D341Med (cell line): ENCODE data around the gene MRPL54.

ENCODE experiments used
- DNase-seq: peaks from one replicate; pipeline ENCODE4 v3.0.0; 2012; ENCODE audit warnings: low spot score

The MRPL54 gene

DNA sequence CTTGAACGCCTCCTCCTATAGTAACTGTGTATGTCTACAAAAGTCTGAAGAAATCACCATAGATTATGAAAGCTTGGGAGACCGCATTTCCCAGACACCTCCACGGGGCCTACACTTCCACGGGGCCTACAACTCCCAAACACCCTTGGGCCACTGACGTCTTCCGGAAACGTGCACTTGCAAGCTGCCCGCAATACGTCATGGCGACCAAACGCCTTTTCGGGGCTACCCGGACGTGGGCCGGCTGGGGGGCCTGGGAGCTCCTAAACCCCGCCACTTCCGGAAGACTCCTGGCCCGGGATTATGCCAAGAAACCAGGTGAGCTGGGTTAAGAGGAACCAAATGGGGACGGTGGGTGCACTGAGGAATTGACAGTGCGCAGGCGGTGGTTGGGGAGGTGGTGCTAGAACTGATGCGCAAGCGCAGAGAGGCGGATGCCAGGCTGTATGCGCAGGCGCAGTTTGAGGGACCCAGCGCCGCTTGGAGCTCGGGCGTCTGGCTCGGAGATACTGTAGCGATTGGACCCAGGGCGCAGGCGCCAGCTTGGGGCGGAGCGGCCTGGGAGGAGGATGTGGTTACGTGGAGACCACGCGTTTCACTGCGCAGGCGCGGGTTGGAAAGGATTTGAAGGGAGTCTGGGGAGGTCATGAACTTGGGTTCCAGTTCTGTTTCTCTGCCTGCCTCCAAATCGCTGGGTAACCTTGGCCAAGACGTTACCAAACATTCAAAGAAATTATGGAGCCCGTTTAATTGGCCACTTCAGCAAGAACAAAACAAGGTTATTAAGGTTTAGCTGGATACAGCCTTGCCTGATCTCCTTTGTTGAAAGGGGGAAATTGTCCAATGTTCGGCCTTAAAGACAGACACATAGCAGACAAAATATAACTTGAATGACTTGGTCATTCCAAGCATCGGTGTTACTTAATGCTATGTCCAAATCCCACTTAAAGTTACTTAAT is at the start of gene MRPL54:
Gene MRPL54 (plus strand): TSS at position 182 of the 959 bp plus-strand sequence. CDS start 19 bp downstream, at position 201.
- peak; percentile 99 for DNase-seq

DNA sequence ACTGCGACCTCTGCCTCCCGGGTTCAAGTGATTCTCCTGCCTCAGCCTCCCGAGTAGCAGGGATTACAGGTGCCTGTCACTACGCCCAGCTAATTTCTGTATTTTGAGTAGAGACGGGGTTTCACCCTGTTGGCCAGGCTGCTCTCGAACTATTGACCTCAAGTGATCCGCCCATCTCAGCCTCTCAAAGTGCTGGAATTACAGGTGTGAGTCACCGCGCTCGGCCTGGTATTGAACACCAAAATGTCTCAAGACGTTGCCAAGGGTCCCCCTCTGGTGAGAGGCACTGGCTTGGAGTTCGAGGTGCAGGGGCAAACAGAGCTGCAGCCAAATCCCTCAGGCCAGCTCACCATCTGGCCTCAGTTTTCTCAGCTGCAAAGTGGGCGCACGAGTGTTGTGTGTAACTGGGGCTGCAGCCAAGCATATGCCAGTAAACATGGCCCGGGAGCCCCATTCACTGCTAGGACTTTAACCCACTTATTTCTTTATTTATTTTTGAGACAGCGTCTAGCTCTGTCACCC is 46.3 kb upstream of the MRPL54 start:
- DNase-seq, result no peak

DNA sequence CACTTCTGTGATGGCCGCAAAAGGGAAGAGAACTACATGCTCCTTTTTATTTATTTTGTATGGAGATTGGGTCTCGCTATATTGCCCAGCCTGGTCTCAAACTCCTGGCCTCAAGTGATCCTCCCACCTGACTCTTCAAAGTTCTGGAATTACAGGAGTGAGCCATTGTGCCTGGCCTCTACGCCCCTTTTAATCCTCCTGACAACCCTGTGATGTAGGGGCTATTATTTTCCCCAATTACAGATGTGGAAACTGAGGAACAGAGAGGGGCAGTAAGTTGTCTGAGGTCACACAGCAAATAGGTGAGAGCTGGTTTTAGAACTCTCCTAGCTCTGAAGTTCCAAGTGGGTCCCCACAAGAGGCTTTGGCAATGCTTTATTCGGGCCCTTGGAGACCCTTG is 42.6 kb upstream of the MRPL54 start:
- DNase-seq, result no peak

DNA sequence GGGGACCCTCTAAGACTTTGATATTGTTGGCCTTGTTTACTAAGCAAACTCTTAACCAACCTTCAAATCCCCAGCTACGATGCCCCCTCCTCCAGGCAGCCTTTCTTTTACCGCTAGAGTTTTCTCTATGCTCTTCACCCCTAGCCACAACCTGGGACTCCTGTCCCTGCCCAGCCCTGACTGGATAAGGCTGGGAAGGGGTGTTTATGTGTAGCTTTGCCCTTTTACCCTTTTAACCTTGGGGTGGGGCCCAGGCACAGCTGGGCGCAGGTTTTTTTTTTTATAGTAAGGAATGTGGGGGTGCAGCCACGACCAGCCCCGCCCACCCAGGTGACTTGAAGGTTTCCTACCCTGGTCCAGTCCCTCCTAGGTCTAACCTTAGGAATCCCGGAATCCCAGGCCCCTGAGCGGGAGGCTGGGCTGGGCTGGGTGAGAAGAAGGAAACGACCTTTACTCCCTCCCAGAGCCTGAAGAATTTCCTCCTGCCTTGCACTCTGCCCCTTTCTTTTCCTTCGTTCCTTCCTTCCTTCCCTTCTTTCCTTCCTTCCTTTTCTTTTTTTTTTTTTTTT is 42.0 kb upstream of the MRPL54 start:
- no peak for DNase-seq

DNA sequence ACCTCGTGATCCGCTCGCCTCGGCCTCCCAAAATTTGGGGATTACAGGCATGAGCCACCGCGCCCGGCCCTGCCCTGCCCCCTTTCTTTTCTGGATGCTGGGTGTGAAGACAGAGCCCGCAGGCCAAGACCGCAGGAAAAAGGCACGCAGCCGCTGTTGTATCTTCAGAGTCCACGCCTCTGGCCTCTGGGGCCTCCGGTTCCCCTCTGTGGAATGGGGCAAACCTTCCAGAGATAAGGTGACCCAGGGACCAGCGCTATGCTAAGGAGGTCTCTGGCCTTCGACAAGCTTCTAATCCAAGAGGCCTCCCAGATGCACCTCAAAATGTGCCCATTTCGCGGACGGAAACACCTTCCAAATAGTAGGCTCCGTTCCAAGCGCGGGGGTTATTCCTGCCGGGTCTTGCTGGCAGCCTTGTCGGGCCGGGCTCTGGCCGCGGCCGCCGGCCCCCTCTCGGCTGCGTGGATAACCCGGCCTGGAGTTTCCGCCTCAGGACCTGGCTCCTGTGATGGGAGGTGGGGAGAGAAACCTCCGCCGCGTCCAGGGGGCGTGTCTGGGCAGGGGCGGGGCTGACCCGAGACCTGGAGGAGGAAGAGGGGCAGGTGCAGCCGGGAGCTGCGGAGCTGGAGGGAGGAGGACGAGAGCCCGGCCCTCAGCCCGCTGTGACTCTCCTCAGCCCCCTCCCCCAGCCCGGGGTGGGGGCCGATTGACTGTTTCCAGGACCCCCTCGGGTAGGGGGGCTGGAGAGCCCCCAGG is 41.2 kb upstream of the MRPL54 start:
- DNase-seq, result peak; percentile 97

DNA sequence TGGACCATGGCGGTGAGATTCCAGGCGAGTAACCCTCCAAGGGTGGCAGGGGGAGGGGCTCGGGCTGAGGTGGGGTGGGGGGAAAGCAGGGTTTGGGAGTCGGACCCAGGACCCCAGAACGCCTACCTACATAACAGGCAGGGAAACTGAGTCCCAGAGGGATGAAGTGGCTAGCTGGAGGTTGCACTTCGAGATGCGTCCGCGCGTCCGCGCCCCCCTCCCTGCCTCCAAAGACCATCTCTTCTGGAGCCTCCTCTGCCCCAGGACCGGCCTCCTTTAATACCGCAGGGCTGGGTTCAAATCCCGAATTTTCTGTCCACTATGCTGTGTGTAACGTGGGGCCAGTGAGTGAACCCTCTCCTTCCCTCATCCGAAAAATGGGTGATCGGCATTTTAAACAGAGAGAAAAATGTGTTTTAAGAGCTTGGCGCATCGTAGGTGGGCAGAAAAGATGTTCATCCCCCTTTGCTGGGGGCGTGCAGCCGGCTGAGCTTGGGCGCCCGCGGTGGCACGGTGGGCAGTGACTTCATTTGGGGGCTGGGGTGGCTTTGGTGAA is 40.5 kb upstream of the MRPL54 start:
- no peak for DNase-seq

DNA sequence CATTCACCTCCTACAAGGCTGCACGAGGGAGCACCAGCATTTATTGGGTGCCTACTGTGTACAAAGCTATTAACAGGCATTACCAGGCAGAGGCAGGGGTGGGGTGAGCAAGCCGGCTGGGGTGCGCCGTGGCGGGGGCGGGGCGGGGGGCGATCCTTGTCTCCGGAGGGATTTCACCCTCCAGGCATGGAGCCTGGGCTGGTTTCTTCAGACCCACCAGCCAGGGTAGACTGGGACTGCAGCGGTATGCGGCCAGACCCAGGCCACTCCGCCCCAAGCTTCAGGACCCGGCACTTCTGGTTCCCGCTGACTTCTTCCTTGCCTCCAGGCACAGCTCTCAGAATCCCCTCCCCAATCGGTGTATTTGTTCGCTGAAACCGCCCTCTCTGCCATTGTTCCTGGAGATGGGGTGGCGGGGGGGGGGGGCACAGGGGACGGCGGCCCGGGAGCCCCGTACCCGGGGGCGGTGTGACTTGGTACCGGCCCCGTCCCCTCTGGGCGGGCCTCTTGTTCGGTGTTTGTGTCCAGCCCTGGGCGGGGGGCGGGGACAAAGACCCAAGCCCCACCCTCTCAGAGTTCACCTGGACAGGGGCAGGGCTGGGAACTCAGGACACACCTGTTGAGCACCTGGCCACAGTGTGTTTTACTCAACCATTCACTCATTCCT is 39.9 kb upstream of the MRPL54 start:
- DNase-seq, result peak; percentile 45

DNA sequence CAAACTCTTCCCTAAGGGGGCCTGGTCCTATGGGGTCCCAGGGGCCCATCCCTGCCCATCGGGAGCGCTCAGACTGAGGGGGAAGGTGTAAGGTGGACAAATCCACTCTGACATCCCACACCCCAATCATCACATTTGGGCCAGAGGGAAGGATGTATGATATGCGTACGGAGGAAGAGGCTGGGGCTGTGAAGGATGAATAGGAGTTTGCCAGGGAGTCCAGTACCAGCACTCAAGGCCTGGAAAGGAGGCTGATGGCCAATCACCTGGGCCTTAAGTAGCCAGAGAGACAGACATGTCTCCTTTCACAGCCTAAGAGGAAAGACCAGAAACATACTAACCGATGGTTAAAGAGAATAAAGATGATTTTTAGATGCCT is 39.4 kb upstream of the MRPL54 start:
- DNase-seq, result no peak

DNA sequence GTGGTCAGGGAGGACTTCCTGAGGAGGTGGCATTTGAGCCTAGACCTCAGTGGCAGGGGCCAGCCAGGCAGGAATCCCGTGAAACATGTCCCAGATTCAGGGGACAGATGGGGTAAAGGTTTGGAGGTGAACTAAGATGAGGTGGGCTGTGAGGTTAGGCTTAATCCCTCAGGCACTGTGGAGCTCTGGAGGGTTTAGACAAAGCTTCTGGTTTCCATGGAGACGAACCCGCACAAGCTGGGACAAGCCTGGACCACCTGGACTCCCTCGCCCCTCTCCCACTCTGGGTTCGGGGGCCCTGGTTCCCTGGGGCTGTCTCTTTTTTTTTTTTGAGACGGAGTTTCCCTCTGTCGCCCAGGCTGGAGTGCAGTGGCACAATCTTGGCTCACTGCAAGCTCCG is 38.6 kb upstream of the MRPL54 start:
- peak; percentile 79 for DNase-seq

DNA sequence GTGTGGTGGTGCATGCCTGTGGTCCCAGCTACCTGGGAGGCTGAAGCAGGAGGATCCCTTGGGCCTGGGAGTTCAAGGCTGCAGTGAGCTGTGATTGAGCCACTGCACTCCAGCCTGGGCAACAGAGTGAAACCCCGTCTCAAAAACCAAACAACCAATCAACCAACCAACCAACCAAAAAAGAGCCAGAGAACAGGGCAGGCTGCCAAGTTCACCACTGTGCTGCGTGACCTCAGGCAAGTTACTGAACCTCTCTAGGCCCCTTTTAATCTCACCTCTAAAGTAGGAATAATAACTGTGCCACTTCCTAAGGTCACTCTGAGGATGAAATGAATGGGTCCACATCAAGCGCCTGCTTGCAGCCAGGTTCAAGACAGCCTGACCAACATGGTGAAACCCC is 37.4 kb upstream of the MRPL54 start:
- no peak for DNase-seq

DNA sequence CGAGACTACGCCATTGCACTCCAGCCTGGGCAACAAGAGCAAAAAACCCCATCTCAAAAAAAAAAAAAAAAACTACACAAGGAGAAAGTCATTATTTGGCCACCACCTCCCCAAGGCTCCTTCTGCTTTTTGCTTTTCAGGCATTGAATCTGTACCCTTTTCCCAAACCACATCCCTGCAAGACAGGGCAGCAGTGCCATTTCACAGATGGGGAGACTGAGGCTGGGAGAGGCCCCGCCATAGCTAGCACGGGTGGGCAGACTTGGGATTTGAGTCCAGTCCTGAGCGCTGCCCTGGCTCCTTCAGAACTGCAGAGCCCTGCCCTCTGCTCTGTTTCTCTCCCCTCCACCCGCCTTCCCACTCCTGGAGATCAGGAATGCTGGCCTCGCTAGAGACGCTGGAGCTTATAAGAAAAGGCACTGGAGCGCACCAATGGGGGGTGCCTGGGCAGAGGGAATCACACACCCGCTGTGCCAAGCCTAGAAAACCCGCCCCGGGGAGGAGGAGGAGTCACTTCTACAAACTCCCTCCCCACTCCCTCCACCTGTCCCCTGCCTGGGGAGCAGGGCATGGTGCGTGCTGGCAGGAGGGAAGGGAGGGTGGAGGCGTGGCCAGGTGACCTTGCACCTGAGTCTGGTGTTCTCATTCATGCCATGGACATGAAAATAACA is 36.7 kb upstream of the MRPL54 start:
- peak; percentile 61 for DNase-seq

DNA sequence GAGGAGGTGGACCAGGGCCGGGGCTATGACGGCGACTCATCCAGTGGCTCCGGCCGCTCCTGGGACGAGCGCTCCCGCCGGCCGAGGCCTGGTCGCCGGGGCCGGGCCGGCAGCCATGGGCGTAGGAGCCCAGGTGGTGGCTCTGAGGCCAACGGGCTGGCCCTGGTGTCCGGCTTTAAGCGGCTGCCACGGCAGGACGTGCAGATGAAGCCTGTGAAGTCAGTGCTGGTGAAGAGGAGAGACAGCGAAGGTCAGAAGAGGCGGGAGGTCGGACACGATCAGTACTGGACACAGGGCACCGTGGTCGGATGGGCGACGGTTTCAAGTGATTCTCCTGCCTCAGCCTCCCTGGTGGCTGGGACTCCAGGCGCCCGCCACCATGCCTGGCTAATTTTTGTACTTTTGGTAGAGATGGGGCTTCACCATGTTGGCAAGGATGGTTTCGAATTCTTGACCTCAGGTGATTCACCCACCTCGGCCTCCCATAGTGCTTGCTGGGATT is 32.0 kb upstream of the MRPL54 start:
- no peak for DNase-seq

DNA sequence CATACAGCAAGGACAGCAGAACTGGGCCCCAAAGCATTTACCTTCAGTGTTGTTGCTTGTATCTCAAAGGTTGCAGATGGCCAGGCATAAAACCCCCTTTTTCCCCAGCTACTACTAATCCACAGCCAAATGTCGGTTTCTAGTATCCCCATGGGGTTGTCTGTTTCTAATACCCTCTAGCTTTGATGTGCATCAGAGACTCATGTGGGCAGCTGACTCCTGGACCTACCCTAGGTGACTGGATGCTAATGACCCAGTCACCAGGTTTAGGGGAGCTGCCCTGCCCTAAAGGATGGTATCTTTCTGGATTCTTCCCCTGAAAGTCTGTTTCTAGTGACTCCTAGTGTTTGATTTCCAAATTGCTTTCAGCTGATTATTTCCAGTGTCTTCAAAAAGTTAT is 30.4 kb upstream of the MRPL54 start:
- no peak for DNase-seq

DNA sequence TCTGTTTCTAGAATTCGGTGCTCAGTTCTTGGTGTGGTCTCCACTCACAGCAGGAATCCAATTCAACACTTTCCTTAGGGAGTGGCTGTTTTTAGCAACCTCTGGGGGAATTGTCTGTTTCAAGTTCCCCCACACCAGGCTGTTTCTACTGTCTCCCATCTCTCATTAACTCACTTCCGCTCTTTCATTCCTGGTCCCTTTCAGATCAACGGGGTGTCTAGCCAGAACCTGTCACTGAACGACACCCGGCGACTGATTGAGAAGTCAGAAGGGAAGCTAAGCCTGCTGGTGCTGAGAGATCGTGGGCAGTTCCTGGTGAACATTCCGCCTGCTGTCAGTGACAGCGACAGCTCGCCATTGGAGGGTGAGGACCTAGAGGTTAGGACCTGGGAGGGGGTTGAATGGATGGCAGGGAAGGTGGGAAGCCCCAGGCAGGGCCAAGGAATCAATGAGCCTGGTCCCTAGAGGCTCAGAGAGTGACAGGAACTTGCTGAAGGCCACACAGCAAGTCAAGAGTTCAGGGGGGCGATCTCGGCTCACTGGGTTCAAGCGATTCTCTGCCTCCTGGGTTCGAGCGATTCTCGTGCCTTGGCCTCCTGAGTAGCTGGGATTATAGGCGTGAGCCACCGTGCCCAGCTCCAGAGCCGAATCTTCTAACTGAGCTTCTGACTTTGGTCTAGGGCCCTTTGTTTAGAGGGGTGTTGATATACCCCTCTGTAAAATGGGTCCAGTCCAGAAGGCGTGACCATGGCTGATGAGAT is 28.8 kb upstream of the MRPL54 start:
- no peak for DNase-seq

DNA sequence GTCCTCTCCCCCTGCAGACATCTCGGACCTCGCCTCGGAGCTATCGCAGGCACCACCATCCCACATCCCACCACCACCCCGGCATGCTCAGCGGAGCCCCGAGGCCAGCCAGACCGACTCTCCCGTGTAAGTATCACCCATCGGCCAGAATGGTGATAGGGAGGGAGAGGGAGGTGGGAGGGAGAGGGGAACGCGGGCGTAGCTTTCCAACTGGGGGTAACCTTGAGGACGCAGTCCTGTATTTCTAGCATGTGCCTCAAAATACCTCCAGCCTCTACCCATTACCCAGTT is 28.2 kb upstream of the MRPL54 start:
- DNase-seq, result no peak

DNA sequence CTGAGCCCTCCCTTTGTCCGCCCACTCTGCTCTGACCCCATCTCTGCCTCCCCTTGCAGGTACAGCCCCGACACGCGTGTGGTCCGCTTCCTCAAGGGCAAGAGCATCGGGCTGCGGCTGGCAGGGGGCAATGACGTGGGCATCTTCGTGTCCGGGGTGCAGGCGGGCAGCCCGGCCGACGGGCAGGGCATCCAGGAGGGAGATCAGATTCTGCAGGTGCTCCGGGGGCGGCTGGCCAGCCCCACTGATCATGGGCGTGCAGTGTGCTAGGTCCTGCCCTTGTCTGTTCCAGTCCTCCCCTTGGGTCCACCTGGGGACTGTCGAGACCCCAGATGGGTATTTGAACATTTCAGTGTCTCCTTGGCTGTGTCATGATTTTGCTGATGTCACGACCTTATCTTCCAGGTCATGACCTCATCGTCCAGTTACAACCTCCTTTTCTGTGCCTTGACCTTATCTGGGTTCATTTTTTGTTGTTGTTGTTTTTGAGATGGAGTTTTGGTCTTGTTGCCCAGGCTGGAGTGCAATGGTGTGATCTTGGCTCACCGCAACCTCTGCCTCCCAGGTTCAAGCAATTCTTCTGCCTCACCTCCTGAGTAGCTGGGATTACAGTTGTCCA is 26.3 kb upstream of the MRPL54 start:
- no peak for DNase-seq

DNA sequence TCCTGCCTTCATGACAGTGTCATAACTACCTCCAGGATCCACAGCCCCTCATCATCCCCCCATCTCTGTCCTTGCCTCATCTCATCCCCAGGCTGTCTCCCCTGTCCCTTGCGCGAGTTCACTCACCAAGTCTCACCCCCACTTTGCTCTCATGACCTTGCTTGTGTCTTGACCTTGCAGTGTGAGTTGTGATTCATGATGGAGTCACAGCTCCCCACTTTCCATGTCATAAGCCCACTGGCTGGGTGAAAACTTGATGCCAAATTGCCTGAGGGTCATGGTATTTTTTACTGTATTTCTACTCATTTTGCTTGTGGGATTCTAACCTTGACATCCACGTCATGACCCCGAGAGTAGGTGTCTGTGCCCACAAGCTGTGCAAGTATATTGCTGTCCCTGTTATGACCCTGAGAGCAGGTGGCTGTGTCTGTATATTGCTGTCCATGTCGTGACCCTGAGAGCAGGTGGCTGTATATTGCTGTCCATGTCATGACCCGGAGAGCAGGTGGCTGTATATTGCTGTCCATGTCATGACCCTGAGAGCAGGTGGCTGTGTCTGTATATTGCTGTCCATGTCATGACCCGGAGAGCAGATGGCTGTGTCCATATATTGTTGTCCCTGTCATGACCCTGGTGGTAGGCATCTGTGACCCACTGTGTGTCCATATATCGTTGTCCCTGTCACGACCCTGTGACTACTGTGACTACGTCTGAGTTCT is 24.8 kb upstream of the MRPL54 start:
- no peak for DNase-seq

DNA sequence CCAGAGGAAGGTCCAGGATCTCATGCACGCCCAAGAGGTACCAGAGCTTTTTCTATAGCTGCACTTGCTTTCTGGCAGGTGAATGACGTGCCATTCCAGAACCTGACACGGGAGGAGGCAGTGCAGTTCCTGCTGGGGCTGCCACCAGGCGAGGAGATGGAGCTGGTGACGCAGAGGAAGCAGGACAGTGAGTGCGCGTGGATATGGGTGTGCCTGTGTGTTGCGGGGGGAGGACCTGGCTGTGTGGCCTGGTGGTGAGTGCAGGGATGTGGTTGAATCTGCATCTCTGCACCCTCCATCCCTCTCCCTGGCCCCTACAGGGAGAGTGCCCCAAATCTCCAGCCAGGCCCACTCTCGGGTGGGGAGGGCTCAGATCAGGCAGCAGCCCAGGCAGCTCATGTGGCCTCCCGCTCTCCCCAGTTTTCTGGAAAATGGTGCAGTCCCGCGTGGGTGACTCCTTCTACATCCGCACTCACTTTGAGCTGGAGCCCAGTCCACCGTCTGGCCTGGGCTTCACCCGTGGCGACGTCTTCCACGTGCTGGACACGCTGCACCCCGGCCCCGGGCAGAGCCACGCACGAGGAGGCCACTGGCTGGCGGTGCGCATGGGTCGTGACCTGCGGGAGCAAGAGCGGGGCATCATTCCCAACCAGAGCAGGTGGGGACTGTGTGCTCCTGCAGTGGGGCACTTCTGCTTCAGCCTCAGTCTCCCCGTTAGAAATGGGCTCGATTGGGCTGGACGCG is 23.8 kb upstream of the MRPL54 start:
- no peak for DNase-seq

DNA sequence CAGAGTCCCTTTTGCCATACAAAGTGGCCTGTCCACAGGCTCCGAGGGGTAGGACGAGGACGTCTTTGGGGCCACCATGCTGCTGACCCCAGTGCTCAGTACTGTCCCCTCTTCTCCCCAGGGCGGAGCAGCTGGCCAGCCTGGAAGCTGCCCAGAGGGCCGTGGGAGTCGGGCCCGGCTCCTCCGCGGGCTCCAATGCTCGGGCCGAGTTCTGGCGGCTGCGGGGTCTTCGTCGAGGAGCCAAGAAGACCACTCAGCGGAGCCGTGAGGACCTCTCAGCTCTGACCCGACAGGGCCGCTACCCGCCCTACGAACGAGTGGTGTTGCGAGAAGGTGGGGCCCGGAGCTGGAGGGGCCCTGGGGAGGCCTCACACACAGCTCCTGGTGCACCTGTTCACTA is 22.1 kb upstream of the MRPL54 start:
- DNase-seq, result peak; percentile 35
